H7 (cell line): Measurements from ENCODE around the gene CSTF2. TPM values are rescaled to one million over a fixed set of nuclear protein-coding genes. Genes with fewer than 3 reads are reported as not detected.

ENCODE experiments used
- total RNA-seq: library from RNA; depleted of rRNA; stranded (reverse); fragments of >200 nt; shearing (Covaris generic); gene quantifications from 2 replicates; pipeline ENCODE4 v1.2.3, GENCODE V29; 2014; rRNA removed

The CSTF2 gene
- total RNA-seq, 1 experiment from 2014 or later, result 34.9 TPM

Other genes starting within 250 kb of the CSTF2 start
- gene TNMD, start 235.5 kb upstream of the CSTF2 start, total RNA-seq, result 24.2 and 30.0 TPM in 2 replicates
- 103 and 138 TPM in 2 replicates for gene TSPAN6, start 183.6 kb upstream of the CSTF2 start, total RNA-seq
- 1.3 and 2.0 TPM in 2 replicates for gene SRPX2, start 176.2 kb upstream of the CSTF2 start, total RNA-seq
- 1.2 and 2.4 TPM in 2 replicates for gene SYTL4, start 88.3 kb upstream of the CSTF2 start, total RNA-seq
- not detected in 2 replicates for gene NOX1, start 54.0 kb downstream of the CSTF2 start, total RNA-seq
- gene XKRX, start 108.5 kb downstream of the CSTF2 start, total RNA-seq, result 0.41 and 0.90 TPM in 2 replicates
- gene ARL13A, start 149.3 kb downstream of the CSTF2 start, total RNA-seq, result not detected in 2 replicates
- gene TRMT2B, start 231.7 kb downstream of the CSTF2 start, total RNA-seq, result 9.8 and 10.6 TPM in 2 replicates